ENCODE data around the gene CLCN5. TPM values are rescaled to one million over a fixed set of nuclear protein-coding genes. Genes with fewer than 3 reads are reported as not detected.
A peak's percentile ranks its signal among the peaks of the same experiment; 100 is the strongest.

CLCN5 gene
- total RNA-seq, 1 experiment from 2014 or later = 10.7 TPM

DNA sequence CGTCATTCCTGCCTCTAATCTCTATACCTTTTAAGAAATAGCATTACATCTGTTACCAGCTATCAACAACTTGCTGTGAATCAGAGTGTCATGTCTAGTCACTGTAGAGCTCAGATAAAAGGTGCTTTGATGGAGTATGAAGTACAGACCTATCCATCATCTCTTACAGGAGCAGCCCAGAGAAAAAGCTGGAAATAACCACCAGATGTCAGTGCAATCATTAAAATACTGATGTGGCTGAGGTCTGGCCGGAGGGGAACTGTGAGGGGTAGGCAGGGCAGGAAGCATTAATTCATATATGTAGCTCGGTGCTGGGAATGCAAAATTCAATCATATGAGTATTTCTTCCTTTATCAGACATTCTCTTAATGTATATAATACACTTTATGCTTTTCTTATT is 177.8 kb downstream of the CLCN5 start:
- ChIA-PET POLR2A (no interaction called here), CTCF (interaction anchor here (0.6 to 2.1 kb wide), 22 partner anchors 9 to 480 kb away, joined by 3 to 14 read pairs (median 4); partner anchors contain the start of genes CCNB3 and CLCN5)
- no peak overlapping the region for H3K27ac Mint-ChIP-seq
- H3K36me3 Mint-ChIP-seq = no peaks in the 10 kb centered on the region
- no peaks in the 10 kb centered on the region for H3K27me3 Mint-ChIP-seq (ENCODE audit: low read depth)
- H3K9me3 Mint-ChIP-seq = no peaks in the 10 kb centered on the region
- ATAC-seq (peak; percentile 70), DNase-seq (ENCODE audit: low spot score) (no peak)
- H3K4me1 Mint-ChIP-seq = no peaks in the 10 kb centered on the region
- H3K4me3 Mint-ChIP-seq = no peak overlapping the region
- TF ChIP-seq SMAD4 (CRISPR knock-in tag; IDR thresholded peaks at IDR 0.05) = no peak
- TF ChIP-seq, protein P1, sequence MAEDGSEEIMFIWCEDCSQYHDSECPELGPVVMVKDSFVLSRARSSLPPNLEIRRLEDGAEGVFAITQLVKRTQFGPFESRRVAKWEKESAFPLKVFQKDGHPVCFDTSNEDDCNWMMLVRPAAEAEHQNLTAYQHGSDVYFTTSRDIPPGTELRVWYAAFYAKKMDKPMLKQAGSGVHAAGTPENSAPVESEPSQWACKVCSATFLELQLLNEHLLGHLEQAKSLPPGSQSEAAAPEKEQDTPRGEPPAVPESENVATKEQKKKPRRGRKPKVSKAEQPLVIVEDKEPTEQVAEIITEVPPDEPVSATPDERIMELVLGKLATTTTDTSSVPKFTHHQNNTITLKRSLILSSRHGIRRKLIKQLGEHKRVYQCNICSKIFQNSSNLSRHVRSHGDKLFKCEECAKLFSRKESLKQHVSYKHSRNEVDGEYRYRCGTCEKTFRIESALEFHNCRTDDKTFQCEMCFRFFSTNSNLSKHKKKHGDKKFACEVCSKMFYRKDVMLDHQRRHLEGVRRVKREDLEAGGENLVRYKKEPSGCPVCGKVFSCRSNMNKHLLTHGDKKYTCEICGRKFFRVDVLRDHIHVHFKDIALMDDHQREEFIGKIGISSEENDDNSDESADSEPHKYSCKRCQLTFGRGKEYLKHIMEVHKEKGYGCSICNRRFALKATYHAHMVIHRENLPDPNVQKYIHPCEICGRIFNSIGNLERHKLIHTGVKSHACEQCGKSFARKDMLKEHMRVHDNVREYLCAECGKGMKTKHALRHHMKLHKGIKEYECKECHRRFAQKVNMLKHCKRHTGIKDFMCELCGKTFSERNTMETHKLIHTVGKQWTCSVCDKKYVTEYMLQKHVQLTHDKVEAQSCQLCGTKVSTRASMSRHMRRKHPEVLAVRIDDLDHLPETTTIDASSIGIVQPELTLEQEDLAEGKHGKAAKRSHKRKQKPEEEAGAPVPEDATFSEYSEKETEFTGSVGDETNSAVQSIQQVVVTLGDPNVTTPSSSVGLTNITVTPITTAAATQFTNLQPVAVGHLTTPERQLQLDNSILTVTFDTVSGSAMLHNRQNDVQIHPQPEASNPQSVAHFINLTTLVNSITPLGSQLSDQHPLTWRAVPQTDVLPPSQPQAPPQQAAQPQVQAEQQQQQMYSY (CRISPR knock-in tag; IDR thresholded peaks at IDR 0.05) = no peak
- TF ChIP-seq ZNF416 (CRISPR knock-in tag; IDR thresholded peaks at IDR 0.05) = no peak
- no peak for TF ChIP-seq CBFB (CRISPR knock-in tag; IDR thresholded peaks at IDR 0.05; ENCODE audit: low read depth)
- TF ChIP-seq, protein P2, sequence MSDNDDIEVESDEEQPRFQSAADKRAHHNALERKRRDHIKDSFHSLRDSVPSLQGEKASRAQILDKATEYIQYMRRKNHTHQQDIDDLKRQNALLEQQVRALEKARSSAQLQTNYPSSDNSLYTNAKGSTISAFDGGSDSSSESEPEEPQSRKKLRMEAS (CRISPR knock-in tag; IDR thresholded peaks at IDR 0.05) = no peak
- TF ChIP-seq TEAD4 (CRISPR knock-in tag; IDR thresholded peaks at IDR 0.05) = no peak
- no peak for TF ChIP-seq IRF2 (CRISPR knock-in tag; IDR thresholded peaks at IDR 0.05; ENCODE audit: borderline replicate concordance, low read depth)
- TF ChIP-seq JAZF1 (CRISPR knock-in tag; IDR thresholded peaks at IDR 0.05) = no peak
- no peak for TF ChIP-seq ZNF138 (CRISPR knock-in tag; conservative IDR thresholded peaks at IDR 0.05)
- TF ChIP-seq, protein P3, sequence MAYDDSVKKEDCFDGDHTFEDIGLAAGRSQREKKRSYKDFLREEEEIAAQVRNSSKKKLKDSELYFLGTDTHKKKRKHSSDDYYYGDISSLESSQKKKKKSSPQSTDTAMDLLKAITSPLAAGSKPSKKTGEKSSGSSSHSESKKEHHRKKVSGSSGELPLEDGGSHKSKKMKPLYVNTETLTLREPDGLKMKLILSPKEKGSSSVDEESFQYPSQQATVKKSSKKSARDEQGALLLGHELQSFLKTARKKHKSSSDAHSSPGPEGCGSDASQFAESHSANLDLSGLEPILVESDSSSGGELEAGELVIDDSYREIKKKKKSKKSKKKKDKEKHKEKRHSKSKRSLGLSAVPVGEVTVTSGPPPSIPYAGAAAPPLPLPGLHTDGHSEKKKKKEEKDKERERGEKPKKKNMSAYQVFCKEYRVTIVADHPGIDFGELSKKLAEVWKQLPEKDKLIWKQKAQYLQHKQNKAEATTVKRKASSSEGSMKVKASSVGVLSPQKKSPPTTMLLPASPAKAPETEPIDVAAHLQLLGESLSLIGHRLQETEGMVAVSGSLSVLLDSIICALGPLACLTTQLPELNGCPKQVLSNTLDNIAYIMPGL (CRISPR knock-in tag; IDR thresholded peaks at IDR 0.05) = no peak
- TF ChIP-seq, protein P4, sequence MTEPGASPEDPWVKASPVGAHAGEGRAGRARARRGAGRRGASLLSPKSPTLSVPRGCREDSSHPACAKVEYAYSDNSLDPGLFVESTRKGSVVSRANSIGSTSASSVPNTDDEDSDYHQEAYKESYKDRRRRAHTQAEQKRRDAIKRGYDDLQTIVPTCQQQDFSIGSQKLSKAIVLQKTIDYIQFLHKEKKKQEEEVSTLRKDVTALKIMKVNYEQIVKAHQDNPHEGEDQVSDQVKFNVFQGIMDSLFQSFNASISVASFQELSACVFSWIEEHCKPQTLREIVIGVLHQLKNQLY (CRISPR knock-in tag; IDR thresholded peaks at IDR 0.05) = no peak

DNA sequence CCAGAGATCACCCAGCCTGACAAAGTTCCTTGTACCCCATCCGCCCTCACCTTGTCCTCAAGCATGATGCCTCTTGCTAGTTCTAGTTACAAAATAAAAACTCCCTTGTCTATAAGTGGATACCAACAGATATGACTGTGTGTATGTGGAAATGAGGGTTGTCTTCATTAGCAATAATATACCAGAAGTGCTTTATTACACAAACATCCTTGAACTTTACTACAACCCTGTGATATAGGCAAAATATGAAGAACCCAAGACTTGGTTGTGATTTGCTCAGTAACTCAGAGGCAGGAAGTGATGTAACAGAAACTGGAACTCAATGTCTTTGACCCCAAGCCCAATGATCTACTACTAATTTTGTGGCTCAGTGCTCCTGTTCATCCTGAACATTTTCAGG is 180.8 kb downstream of the CLCN5 start:
- POLR2A ChIA-PET = no interaction called here
- DNase-seq (ENCODE audit: low spot score) (no peak), ATAC-seq (no peak)
- H3K4me3 Mint-ChIP-seq = no peak overlapping the region
- H3K9me3 Mint-ChIP-seq = no peaks in the 10 kb centered on the region
- no peaks in the 10 kb centered on the region for H3K36me3 Mint-ChIP-seq
- H3K27me3 Mint-ChIP-seq (ENCODE audit: low read depth) = no peaks in the 10 kb centered on the region
- H3K27ac Mint-ChIP-seq = no peak overlapping the region
- peaks cover 15% of the 10 kb centered on the region for H3K4me1 Mint-ChIP-seq
- CTCF ChIA-PET = no interaction called here
- no peak for TF ChIP-seq PRRX2 (CRISPR knock-in tag; IDR thresholded peaks at IDR 0.05)
- TF ChIP-seq NR1H2 (CRISPR knock-in tag; IDR thresholded peaks at IDR 0.05) = no peak
- TF ChIP-seq, protein P1 (CRISPR knock-in tag; IDR thresholded peaks at IDR 0.05) = no peak
- TF ChIP-seq, protein P4 (CRISPR knock-in tag; IDR thresholded peaks at IDR 0.05) = no peak
- TF ChIP-seq SMAD3 (CRISPR knock-in tag; IDR thresholded peaks at IDR 0.05; ENCODE audit: borderline replicate concordance) = no peak
- TF ChIP-seq, protein P5, sequence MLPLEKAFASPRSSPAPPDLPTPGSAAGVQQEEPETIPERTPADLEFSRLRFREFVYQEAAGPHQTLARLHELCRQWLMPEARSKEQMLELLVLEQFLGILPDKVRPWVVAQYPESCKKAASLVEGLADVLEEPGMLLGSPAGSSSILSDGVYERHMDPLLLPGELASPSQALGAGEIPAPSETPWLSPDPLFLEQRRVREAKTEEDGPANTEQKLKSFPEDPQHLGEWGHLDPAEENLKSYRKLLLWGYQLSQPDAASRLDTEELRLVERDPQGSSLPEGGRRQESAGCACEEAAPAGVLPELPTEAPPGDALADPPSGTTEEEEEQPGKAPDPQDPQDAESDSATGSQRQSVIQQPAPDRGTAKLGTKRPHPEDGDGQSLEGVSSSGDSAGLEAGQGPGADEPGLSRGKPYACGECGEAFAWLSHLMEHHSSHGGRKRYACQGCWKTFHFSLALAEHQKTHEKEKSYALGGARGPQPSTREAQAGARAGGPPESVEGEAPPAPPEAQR (CRISPR knock-in tag; IDR thresholded peaks at IDR 0.05) = no peak
- TF ChIP-seq, protein P6, sequence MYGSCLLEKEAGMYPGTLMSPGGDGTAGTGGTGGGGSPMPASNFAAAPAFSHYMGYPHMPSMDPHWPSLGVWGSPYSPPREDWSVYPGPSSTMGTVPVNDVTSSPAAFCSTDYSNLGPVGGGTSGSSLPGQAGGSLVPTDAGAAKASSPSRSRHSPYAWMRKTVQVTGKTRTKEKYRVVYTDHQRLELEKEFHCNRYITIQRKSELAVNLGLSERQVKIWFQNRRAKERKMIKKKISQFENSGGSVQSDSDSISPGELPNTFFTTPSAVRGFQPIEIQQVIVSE (CRISPR knock-in tag; IDR thresholded peaks at IDR 0.05; ENCODE audit: borderline replicate concordance) = no peak
- TF ChIP-seq CBFB (CRISPR knock-in tag; IDR thresholded peaks at IDR 0.05; ENCODE audit: low read depth) = no peak
- no peak for TF ChIP-seq FOXP1 (CRISPR knock-in tag; IDR thresholded peaks at IDR 0.05; ENCODE audit: borderline replicate concordance)
- TF ChIP-seq NFATC4 (CRISPR knock-in tag; IDR thresholded peaks at IDR 0.05) = no peak
- no peak for TF ChIP-seq GRHL2 (CRISPR knock-in tag; IDR thresholded peaks at IDR 0.05; ENCODE audit: insufficient replicate concordance, severe bottlenecking)
- no peak for TF ChIP-seq JUN (CRISPR knock-in tag; IDR thresholded peaks at IDR 0.05)
- TF ChIP-seq, protein P7, sequence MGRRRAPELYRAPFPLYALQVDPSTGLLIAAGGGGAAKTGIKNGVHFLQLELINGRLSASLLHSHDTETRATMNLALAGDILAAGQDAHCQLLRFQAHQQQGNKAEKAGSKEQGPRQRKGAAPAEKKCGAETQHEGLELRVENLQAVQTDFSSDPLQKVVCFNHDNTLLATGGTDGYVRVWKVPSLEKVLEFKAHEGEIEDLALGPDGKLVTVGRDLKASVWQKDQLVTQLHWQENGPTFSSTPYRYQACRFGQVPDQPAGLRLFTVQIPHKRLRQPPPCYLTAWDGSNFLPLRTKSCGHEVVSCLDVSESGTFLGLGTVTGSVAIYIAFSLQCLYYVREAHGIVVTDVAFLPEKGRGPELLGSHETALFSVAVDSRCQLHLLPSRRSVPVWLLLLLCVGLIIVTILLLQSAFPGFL (CRISPR knock-in tag; IDR thresholded peaks at IDR 0.05; ENCODE audit: borderline replicate concordance) = no peak
